RWPE2 (cell line): Measurements from ENCODE around the gene RALGAPA2.

Source experiments
- ATAC-seq: fragments of 200-7000 bp; cut with Tn5 transposase; 3 replicates; pipeline ENCODE4 v1.9.1; 2021; ENCODE audit warnings: low read depth
- DNase-seq: peaks from one replicate; pipeline ENCODE4 v3.0.0-alpha.2; 2020; ENCODE audit warnings: low spot score
- H3K27ac ChIP-seq: fragments of 450-650 bp; 2 replicates; pipeline ENCODE4 v1.5.1; 2017; ENCODE audit warnings: mild to moderate bottlenecking; ENCODE audit not compliant: poor library complexity, severe bottlenecking
- H3K27me3 ChIP-seq: fragments of 250-450 bp; sonication (Bioruptor Pico); 2 replicates; pipeline ENCODE4 v1.5.1; 2021; ENCODE audit warnings: mild to moderate bottlenecking, moderate library complexity; ENCODE audit not compliant: insufficient read depth, poor library complexity, severe bottlenecking
- H3K36me3 ChIP-seq: fragments of 250-450 bp; sonication (Bioruptor Pico); 2 replicates; pipeline ENCODE4 v1.5.1; 2020; ENCODE audit warnings: low read depth, mild to moderate bottlenecking, moderate library complexity
- H3K4me1 ChIP-seq: fragments of 250-450 bp; sonication (Bioruptor Pico); 2 replicates; pipeline ENCODE4 v1.5.1; 2021; ENCODE audit warnings: mild to moderate bottlenecking, moderate library complexity; ENCODE audit not compliant: insufficient read depth, poor library complexity, severe bottlenecking
- H3K4me3 ChIP-seq: fragments of 250-450 bp; sonication (Bioruptor Pico); 2 replicates; pipeline ENCODE4 v1.5.1; 2021; ENCODE audit warnings: mild to moderate bottlenecking, moderate library complexity; ENCODE audit not compliant: severe bottlenecking
- H3K9me3 ChIP-seq: fragments of 250-450 bp; sonication (Bioruptor Pico); 2 replicates; pipeline ENCODE4 v1.5.1; 2021; ENCODE audit warnings: mild to moderate bottlenecking, moderate library complexity; ENCODE audit not compliant: severe bottlenecking
- TF ChIP-seq, protein P1 (sequence below): fragments of 450-650 bp; IDR thresholded peaks from one replicate; pipeline ENCODE4 v1.5.1; 2017; ENCODE audit warnings: mild to moderate bottlenecking, moderate library complexity; ENCODE audit not compliant: poor library complexity, severe bottlenecking

Gene RALGAPA2

DNA sequence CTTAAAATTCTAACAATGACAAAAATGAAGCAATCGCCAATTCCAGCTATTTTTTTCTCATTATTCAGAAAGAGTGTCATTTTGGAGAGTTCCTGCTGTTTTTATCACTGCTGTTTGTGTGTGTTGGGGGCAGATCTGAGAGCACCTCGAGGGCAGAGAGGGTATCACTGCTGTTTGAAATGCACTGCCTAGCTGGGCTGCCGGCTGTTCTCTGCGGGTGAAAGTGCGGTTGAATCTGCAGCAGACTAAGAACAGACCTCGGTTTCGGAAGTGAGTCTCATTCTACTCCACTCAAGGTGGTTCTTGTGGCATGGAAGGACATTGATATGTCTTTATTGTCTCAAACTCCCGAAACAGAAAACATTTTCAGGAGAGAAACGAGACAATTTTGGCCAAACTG lies 326.3 kb downstream of the RALGAPA2 start:
- TF ChIP-seq, protein P1, sequence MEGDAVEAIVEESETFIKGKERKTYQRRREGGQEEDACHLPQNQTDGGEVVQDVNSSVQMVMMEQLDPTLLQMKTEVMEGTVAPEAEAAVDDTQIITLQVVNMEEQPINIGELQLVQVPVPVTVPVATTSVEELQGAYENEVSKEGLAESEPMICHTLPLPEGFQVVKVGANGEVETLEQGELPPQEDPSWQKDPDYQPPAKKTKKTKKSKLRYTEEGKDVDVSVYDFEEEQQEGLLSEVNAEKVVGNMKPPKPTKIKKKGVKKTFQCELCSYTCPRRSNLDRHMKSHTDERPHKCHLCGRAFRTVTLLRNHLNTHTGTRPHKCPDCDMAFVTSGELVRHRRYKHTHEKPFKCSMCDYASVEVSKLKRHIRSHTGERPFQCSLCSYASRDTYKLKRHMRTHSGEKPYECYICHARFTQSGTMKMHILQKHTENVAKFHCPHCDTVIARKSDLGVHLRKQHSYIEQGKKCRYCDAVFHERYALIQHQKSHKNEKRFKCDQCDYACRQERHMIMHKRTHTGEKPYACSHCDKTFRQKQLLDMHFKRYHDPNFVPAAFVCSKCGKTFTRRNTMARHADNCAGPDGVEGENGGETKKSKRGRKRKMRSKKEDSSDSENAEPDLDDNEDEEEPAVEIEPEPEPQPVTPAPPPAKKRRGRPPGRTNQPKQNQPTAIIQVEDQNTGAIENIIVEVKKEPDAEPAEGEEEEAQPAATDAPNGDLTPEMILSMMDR = no peak
- Histone ChIP-seq H3K36me3 (no peaks in the 10 kb centered on the region), H3K27ac (no peak overlapping the region), H3K4me3 (no peak overlapping the region), H3K27me3 (no peaks in the 10 kb centered on the region), H3K4me1 (no peaks in the 10 kb centered on the region), H3K9me3 (no peaks in the 10 kb centered on the region)
- no peak for ATAC-seq
- no peak for DNase-seq

GRCh38 chr20:20375862-20376261 lies 336.6 kb downstream of the RALGAPA2 start:
- Histone ChIP-seq H3K36me3 (no peaks in the 10 kb centered on the region), H3K4me3 (no peak overlapping the region), H3K9me3 (no peaks in the 10 kb centered on the region), H3K4me1 (no peaks in the 10 kb centered on the region), H3K27ac (no peak overlapping the region), H3K27me3 (peaks cover 41% of the 10 kb centered on the region)
- ATAC-seq (no peak), DNase-seq (no peak)
- TF ChIP-seq, protein P1 = no peak

- DNase-seq = no peak
- Histone ChIP-seq H3K4me3 (no peak overlapping the region), H3K36me3 (no peaks in the 10 kb centered on the region), H3K27me3 (peaks cover 63% of the 10 kb centered on the region), H3K9me3 (no peaks in the 10 kb centered on the region), H3K27ac (no peak overlapping the region), H3K4me1 (no peaks in the 10 kb centered on the region)
- TF ChIP-seq, protein P1 = no peak
- no peak; the same call in 2 of the 3 replicates for ATAC-seq
Measured at GRCh38 chr20:20373091-20373571, 339.3 kb downstream of the RALGAPA2 start.

GRCh38 chr20:20371681-20372080 lies 340.8 kb downstream of the RALGAPA2 start:
- no peak for ATAC-seq
- TF ChIP-seq, protein P1 = no peak

DNA sequence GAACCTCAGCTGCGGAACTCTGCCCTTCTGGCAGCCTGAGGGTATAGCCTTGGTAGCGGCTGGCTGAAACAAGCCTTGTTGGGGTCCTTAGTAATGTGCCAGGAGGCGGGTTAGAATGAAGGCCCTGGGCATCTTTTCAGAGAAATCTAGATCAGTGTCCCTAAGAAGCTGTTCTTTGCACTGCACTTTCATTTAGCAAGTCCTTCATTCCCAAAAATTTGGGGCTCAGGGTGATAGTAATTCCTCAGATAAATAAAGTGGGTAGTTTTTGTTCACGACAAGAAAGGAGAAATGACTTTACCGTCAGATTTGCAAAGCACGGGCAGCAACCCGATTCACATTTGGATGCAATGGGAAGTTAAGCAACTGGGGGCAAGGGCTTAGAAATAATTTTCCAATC lies 341.4 kb downstream of the RALGAPA2 start:
- H3K27me3 ChIP-seq = peaks cover 79% of the 10 kb centered on the region
- no peak overlapping the region for H3K4me3 ChIP-seq
- DNase-seq (no peak), ATAC-seq (no peak)
- no peak overlapping the region for H3K27ac ChIP-seq
- TF ChIP-seq, protein P1 = no peak
- no peaks in the 10 kb centered on the region for H3K9me3 ChIP-seq
- no peaks in the 10 kb centered on the region for H3K36me3 ChIP-seq
- H3K4me1 ChIP-seq = no peaks in the 10 kb centered on the region

More at GRCh38 chr20:20371681-20372080, 340.8 kb downstream of the RALGAPA2 start:
- H3K27me3 ChIP-seq = peaks cover 73% of the 10 kb centered on the region
- H3K36me3 ChIP-seq = no peaks in the 10 kb centered on the region
- no peaks in the 10 kb centered on the region for H3K9me3 ChIP-seq
- no peak overlapping the region for H3K4me3 ChIP-seq
- DNase-seq = no peak
- H3K27ac ChIP-seq = no peak overlapping the region
- no peaks in the 10 kb centered on the region for H3K4me1 ChIP-seq
